Measurements from ENCODE around the gene ARRDC1.
"Not testable (repeated sequence)": the region's sequence is repeated elsewhere in the genome, so short reads cannot be mapped to it uniquely, and the experiment has no call there.

- TF ChIP-seq, protein P1, sequence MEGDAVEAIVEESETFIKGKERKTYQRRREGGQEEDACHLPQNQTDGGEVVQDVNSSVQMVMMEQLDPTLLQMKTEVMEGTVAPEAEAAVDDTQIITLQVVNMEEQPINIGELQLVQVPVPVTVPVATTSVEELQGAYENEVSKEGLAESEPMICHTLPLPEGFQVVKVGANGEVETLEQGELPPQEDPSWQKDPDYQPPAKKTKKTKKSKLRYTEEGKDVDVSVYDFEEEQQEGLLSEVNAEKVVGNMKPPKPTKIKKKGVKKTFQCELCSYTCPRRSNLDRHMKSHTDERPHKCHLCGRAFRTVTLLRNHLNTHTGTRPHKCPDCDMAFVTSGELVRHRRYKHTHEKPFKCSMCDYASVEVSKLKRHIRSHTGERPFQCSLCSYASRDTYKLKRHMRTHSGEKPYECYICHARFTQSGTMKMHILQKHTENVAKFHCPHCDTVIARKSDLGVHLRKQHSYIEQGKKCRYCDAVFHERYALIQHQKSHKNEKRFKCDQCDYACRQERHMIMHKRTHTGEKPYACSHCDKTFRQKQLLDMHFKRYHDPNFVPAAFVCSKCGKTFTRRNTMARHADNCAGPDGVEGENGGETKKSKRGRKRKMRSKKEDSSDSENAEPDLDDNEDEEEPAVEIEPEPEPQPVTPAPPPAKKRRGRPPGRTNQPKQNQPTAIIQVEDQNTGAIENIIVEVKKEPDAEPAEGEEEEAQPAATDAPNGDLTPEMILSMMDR (IDR thresholded peaks at IDR 0.05): not testable (repeated sequence)
- TF ChIP-seq POLR2A (IDR thresholded peaks at IDR 0.05); POLR2AphosphoS5 (IDR thresholded peaks at IDR 0.05; ENCODE audit: insufficient read depth in 1 of 2, low read depth in 1 of 2): not testable (repeated sequence)
These were observed 37.0 kb upstream of the ARRDC1 start for GRCh38 chr9:137568445-137568844.
